Measurements from ENCODE around the gene RTN4R.
"Not testable (repeated sequence)": the region's sequence is repeated elsewhere in the genome, so short reads cannot be mapped to it uniquely, and the experiment has no call there.

Gene RTN4R

DNA sequence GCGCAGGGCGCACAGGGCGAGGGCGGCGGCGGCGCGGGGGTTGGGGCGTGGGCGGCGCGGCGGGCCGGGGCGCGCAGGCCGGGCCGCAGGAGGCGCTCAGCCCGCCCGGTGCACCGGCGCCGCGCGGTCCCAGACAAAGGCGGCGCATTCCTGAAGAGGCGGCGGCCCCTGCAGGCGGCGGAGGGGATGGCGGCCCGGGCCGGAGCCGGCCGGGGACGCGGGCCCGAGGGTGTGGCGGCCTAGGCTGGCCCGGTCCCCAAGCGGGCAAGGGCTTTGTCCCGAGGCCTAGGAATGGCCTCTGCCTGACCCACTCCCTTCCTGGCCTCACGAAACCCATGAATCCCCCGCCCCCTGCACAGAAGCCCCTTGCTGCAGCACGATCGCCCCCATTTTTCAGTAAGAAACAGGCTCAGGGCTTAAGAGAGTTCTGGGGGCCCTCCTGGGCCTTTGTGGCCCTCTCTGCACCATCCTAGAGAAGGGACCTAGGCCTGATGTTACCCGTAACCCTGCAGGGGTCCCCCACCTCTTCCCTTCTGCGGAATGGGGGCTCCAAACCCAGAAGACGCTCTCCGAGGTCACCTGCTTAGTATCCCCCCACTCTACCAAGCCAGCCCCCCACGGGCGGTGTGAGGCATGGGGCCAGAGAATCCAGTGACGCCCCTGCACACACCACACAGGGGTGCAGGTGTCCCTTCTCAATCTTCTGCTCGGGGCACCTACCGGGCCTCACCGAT is at the start of gene RTN4R:
Gene RTN4R (minus strand): TSS at position 40 of the 734 bp plus-strand sequence. CDS start 226 bp downstream, outside the sequence.
- DNase-seq (ENCODE audit: low read depth), result peak; percentile 44

DNA sequence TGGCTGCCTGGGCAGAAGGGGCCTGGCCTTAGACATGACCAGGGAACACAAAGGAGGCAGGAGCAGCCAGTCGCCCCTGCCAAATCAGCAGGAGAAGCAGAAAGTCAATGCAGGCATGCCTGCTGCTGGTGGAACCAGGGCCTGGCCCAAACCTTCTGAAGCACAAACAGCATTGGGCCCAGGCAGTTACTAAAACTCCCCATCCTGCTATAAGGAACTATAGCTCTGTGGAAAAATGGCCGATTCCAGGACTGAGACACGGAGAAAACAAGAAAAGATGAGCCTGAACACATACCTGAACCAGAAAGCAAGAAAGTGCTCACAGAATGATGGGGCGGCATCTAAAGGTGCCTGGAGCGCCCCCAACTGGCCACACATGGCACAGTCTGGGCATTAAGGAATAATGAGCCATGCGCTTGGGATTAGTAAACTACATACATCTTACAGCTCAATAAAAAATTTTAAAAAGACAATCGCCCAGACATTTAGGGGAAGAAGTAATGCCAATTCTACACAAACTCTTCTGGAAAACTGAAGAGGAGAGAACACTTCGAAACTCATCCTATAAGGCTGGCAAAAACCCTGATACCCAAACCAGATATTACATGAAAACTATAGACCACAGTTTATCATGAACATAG is 49.4 kb upstream of the RTN4R start:
- not testable (repeated sequence) for DNase-seq (ENCODE audit: low read depth)

GRCh38 chr22:20316844-20317401 is 48.8 kb upstream of the RTN4R start:
- DNase-seq (ENCODE audit: low read depth), result no peak

- no peak for DNase-seq (ENCODE audit: low read depth)
Measured at GRCh38 chr22:20316217-20316843, 48.2 kb upstream of the RTN4R start.

GRCh38 chr22:20315337-20316216 is 47.5 kb upstream of the RTN4R start:
- DNase-seq (ENCODE audit: low read depth), result no peak

DNA sequence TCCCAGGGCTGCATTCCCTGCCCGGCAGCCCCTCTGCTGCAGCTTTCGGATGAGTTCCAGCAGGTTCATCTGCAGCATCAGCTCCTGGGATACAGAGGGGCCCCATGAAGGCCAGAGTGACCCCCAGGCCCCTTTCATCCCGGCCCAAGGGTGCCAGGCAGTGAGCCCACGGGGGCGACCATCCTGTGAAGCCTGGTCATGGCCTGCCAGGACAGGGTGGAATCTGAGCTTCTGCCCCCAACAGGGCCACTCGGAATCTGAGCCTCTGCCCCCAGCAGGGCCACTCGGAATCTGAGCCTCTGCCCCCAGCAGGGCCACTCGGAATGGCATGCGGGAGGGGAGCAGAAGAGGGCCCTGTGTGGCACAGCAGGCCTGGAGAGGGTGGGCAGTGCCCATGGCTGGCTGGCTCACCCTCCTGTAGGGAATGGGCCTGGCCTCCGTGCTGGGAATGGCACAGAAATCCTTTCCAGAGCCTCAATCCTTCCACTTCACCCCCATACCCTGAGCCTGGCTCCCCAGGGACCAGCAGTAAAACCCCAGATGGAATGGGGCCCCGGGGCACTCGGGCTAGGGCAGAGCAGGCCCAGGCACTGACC is 46.7 kb upstream of the RTN4R start:
- DNase-seq (ENCODE audit: low read depth), result not testable (repeated sequence)

- not testable (repeated sequence) for DNase-seq (ENCODE audit: low read depth)
Measured at GRCh38 chr22:20314206-20314605, 46.1 kb upstream of the RTN4R start.

- DNase-seq (ENCODE audit: low read depth), result not testable (repeated sequence)
Measured at GRCh38 chr22:20313306-20314077, 45.4 kb upstream of the RTN4R start.

DNA sequence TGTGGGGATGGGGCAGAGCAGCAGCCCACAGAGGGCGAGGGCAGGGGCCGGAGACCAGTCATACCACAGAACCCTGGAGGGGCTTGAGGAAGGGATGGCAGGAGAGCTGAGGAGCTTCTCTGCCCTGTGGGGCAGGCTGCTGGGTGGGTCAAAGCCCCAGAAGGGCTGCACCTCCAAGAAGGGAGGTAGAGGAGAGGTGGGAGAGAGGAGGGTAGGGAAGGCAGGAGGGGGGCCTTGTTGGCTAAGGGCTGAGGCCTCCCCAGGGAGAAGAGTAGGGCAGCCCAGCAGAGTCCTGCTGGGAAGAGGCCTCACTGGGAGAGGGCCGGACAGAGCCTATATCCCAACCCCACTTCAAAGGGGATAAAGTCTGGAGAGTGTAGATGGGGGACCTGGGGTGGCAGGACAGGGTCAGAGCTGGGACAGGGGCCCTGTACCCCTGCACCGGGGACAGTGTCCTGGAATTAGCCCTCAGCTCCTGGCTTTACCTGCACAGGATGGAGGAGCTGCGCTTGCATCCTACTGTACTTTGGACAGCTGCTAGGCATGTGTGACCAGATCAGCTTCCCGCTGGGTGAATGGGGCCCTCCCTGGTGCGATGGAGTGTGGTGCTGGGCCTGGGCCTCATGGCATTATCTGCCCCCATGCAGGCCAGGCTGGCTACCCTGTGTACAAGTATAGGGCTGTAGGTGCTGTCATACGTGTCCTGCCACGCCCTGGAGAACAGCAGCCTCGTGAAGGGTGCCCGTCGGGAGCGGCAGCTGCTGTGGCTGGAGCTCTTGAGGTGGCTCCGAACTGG is 44.5 kb upstream of the RTN4R start:
- no peak for DNase-seq (ENCODE audit: low read depth)

DNA sequence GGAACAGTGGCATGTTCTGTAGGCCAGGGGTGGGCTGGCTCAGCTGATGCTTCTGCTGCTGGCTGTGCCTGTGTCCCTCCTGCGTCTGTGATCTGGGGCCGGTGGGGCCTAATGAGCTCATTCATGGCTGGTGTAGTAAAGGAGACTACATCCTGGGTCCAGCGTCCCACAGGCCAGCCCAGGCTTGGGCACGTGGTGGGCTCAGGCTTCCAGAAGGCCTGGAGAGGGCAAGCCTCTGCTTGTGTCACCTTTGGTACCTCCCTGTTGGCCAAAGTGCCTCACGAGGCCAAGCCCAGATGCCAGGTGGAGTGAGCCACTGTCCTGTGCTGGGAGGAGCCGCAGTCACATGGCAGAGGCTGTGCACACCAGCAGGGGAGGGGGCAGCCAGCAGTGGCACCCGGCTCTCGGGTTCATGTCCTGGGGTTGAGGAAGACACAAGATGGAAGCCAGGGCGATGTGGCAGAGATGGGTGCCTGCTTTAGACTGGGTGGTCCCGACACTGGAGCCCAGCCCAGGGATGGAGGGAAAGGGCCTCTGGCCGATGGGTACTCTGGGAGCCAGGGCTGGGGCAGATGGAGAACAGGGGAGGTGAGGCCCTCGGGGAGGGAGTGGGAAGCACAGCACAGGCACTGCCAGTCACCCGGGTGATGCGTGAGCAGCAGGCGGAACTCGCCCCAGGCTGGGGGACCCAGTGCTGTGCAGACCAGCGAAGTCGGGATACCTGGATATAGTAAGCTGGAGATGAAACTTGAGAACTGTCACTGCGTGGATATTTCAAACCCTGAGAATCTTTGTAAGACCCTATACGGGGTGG is 43.3 kb upstream of the RTN4R start:
- not testable (repeated sequence) for DNase-seq (ENCODE audit: low read depth)

DNA sequence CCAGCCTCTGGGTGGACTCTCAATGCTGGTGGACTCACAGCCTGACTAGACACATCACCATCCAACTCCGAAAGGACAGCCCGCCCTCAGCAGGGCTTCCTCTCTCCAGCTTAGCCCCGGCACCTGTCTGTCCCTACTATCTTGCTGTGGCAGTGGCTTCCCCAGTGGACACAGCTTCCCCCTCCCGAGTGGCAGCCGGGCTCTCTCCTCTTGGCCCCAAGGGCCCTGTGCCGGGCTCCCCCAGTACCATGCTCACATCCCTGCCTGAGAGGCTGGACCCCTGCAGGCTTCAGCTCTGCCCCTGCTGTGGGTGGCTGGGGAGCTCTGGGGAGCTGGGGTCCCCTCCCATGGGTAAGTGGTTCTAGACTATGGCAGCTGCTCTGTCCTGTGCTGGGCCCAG is 42.7 kb upstream of the RTN4R start:
- not testable (repeated sequence) for DNase-seq (ENCODE audit: low read depth)

GRCh38 chr22:20310180-20310579 is 42.1 kb upstream of the RTN4R start:
- not testable (repeated sequence) for DNase-seq (ENCODE audit: low read depth)

GRCh38 chr22:20308806-20309650 is 40.9 kb upstream of the RTN4R start:
- DNase-seq (ENCODE audit: low read depth), result not testable (repeated sequence)

GRCh38 chr22:20307448-20308447 is 39.6 kb upstream of the RTN4R start:
- not testable (repeated sequence) for DNase-seq (ENCODE audit: low read depth)

DNA sequence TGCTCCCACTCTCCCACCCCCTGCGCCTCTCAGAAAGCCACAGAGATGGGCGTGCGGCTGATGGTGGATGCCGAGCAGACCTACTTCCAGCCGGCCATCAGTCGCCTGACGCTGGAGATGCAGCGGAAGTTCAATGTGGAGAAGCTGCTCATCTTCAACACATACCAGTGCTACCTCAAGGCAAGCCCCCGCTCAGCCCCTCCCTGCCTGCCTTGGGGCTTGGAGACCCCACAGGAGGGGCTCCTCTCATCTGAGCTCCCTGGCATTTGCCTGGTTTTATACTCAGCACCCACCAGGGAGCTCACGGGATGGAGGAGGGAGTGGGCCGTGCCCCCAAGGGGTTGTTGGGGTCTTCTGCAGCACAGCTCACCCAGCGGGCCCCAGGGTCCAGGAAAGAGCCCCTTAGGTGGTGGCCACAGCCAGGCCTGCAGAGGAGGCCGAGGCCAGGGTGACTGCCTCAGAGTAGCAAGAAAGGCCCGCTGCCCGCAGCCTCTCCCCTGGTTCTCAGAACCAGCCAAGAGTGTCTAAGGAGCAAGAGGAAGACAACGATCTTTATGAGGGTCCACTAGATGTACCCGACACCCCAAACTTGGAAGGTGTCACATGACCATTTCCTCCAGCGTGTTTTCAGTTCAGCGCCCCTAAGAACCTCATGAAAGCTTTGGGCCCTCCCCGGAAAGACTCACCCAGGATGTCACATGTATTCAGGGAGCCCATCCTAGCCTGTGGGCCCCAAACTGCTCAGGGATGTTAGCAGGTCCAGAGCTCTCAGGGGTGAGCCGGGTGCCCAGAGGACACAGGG is 38.7 kb upstream of the RTN4R start:
- not testable (repeated sequence) for DNase-seq (ENCODE audit: low read depth)

Measured in stimulated activated CD8-positive, alpha-beta memory T cell treated with anti-CD3 and anti-CD28 coated beads, Interleukin-4, amount 100 ng/mL, for 24 hours (primary cell).